HEK293T (cell line): ENCODE results near the gene KSR2.

Experiments
- FOXK2 ChIP-seq: fragments of 450-650 bp; IDR thresholded peaks from 2 replicates; pipeline ENCODE4 v1.6.1; 2016; ENCODE audit warnings: mild to moderate bottlenecking
- L3MBTL2 ChIP-seq: fragments of 450-650 bp; conservative IDR thresholded peaks from 2 replicates; pipeline ENCODE4 v1.6.1; 2016; ENCODE audit warnings: mild to moderate bottlenecking
- PKNOX1 ChIP-seq: fragments of 450-650 bp; IDR thresholded peaks from 2 replicates; pipeline ENCODE4 v1.6.1; 2016
- SP1 ChIP-seq: fragments of 450-650 bp; IDR thresholded peaks from 2 replicates; pipeline ENCODE4 v1.6.1; 2017
- SUZ12 ChIP-seq: fragments of 450-650 bp; IDR thresholded peaks from 2 replicates; pipeline ENCODE4 v1.6.1; 2016; ENCODE audit warnings: mild to moderate bottlenecking
- TARDBP ChIP-seq: fragments of 450-650 bp; IDR thresholded peaks from 2 replicates; pipeline ENCODE4 v1.6.1; 2016

- TF ChIP-seq L3MBTL2 (no peak), TARDBP (no peak), FOXK2 (no peak), PKNOX1 (no peak), SP1 (no peak), SUZ12 (no peak)
These were observed 421.6 kb downstream of the KSR2 start for GRCh38 chr12:117547209-117547608.
